Stimulated activated CD8-positive, alpha-beta memory T cell treated with anti-CD3 and anti-CD28 coated beads, Interleukin-12 subunit alpha, Interleukin-12 subunit beta, amount 100 ng/mL, for 1 hour (primary cell): ENCODE measurements around the gene CIDEB.

Experiments used
- DNase-seq: peaks from one replicate; pipeline ENCODE4 v3.0.0-alpha.2; 2020; ENCODE audit warnings: low read depth

CIDEB gene

DNA sequence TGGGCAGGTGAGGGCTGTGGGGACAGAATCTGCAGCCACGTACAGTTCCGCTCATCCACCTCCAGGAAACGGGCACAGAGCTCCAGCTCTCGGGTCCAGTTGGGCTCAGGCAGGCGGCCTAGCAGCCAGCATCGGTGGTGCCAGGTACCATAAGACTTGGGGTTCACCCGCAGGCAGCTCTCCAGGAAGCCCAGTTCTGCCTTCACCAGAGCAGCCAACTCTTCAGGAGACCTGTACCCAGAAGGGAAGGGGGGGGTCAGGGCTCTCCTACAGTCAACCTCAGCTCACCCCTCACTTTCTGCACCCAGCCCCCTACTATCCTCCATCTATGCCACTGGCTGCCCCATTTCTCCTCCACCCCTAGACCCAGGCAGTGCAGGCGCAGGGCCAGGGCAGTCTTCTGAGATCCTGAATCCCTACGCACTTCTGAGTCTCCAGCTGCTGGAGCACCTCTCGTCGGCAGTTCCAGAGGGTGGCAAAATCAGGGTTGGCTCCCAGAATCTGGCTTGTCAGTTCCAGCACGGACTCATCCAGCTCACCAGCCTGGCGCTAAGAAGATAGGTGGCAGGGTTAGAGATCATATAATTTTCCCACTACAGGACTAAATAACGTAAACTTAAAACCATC, 37.8 kb downstream of the CIDEB start:
- DNase-seq = no peak

DNA sequence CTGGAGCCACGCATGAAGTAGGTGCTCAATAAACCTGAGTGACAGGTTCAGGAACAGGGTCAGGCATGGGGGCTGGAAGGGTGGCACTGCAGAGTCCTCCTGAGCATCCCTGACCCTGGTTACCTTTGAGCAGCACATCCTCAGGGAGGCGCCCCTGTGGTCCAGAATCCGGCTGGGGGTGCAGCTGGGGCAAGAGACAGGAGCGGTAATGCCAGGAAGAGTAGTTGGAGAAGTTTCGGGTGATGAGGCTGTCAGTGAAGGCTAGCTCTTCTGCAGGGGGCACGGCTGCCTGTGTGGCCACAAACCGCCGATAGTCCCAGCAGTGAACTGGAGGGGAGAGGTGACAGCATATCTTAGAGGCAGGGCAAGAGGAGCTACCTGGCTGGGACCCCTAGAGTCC, 38.4 kb downstream of the CIDEB start:
- no peak for DNase-seq

DNA sequence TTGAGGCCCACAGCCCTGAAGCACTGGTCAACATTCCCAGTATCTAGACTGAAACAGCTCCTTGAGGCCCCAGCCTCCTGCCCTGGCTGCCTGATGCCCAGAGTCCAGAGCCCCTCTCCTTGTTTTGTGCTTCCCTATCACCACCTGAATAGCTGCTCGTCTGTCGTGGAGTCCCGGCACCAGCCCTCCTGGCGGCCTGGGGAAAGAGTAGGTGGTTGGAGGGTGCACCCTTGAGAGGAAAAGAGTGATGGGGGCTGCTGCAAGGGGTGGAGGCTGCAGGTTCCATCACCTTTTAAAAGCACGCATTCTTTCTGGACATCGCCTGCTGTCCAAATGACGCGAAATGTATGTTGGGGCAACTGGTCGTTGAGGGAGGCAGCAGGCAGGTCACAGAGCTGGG, 39.6 kb downstream of the CIDEB start:
- no peak for DNase-seq

DNA sequence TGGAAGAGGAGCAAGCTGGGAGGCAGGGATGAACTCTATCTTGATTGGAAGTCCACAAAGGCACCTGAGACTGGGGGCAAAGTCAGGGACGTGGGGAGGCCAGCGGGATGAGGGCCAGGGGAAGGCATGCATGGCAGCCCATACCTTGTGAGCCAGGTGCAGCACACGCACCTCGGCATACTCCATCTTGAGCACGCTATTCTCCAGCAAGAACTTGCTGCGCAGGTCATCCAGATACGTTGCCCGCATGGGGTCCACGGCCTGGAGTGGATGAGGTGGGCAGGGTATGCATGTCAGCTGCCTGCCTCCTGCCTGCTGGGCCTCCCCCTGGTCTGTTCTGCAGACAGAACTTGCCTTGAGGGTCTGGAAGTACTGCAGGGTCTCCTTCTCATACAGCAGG, 40.3 kb downstream of the CIDEB start:
- no peak for DNase-seq

DNA sequence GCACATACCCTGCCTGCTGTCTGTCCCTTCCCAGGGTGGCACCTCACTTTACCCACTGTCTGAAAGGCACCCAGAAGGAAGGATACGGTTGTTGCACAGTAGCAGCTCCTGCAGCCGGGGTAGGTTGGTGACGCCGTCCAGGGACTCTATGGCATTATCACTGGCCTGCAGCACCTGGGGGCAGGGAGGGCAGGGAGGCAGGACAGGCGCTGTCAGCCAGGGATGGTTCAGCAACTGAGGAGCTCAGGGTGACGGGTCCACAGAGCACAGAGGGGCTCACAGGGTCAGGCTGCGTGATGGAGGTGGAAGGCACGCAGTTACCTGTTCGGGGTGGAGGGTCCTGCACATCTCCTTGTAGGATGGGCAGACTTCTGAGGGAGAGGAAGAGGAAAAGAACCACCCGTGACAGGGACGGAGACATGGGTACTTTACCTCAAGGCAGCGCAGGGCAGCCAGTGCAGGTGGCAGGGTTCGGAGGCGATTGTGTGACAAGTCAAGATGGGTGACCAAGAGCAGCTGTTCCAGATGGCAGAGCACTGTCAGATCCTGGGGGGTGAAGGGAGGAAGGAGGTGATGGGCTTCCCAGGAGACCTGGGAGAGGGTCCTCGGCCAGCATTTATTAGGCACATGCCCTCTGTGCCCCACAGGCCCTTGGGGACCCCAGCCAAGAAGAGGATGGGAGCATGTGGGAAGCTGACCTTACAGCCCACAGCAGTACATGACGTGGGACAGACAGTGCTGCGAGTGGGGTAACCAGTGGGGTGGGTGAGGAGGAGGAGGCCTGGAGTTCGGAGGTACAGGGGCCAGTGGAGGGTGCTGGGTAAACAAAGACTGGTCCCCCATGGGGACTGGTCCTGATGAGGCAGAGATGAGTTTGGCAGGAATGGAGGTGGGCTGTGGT, 41.2 kb downstream of the CIDEB start:
- DNase-seq = no peak

DNA sequence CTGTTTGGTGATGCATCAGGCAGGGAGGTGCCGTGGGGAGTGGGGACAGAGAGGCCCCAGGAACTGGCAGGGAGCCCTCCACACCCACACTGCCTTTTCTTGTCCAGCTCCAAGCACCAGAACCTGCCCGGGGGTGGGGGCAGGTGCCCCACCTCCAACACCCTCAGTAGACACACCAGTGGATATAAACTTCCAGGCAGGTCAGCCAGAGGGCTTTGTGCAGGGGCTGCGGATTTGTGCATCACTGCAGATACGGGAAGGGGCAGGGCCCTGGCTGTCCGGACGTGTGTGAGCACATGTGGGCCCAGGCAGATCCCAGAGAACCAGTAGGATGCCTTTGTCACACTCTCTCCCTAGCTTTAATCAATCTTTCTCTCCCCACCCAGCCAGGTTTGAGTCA, 43.5 kb downstream of the CIDEB start:
- DNase-seq = no peak

DNA sequence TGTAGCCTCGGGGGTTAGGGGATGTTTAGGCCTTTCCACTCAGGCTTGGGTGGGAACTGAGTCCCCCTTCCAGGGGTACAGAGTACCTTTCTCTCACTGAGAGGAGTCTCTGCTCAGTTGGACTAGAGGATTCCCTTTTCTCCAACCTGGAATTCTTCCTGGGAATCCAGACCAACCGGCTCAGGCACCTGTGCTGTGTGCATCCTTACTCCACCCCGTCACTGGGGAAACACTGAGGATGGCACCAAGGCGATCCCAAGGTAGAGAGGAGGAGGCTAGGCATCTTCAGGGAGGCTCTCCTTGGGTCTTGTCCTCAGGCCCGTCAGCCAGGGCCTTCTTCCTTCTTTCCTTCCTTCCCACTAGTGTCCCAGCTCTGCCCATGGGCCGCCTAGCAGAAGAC, 43.9 kb downstream of the CIDEB start:
- DNase-seq = no peak

DNA sequence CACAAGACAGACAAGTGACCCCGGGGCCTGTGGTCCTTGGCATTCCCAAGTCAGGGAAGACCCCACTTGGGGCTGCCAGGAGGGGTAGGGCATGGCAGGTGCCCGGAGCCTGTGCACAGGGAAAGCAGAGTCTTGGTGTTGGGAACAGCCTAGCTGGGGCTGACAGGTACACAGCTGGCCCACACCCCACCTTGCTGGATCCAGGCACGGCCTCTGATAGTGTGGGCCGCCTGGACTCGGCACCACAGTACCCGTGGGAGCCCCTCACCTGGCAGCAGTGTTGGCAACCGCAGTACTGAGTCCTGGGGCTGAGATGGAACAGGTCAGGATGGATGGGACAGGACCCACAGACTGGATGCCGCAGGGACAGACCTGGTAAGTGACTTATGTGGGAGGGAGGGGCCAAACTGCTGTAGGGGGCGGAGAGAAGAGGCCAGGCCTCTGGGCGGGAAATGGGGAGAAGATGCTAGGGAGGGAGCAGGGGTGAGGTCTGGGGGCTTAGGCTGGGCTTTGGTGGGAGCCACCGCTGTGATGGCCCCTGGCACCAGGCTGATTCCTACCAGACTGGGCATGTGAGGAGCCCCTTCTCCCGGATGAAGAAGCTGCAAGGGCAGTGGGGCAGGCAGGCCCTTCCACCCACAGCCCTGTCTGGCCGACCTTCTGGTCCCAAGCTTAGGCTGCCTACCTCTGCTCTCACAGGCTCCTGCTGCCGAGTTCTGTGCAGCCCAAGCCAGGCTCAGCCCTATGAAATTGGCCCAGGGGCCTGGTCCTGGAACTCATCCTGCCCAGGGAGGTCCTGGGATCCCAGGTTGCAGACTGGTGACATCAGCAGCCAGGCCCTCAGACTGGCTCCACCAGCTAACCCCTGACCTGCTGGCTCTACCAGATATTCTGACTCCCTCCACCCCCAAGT, 44.7 kb downstream of the CIDEB start, which contains the start of gene TGM1:
TSS of gene TGM1 (minus strand) at position 357 of the 913 bp plus-strand sequence. CDS start 825 bp downstream, outside the sequence.
- DNase-seq = no peak

DNA sequence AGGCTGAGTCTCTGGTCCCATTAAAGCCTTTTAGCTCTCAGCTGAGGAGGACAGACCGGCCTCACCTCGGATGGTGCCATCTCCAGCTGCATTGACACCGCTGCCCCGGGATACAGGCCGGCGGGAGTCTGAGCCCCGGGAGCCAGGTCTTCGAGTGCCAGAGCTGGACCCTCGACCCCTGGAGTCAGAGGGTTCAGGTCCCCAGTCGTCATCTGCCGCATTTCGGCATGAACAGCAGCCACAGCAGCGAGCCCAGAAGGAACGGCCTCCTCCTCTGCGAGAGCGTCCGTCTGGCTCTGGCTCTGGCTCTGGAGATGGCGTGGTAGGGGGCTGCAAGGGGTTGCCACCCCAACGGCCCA, 45.8 kb downstream of the CIDEB start:
- DNase-seq = no peak

DNA sequence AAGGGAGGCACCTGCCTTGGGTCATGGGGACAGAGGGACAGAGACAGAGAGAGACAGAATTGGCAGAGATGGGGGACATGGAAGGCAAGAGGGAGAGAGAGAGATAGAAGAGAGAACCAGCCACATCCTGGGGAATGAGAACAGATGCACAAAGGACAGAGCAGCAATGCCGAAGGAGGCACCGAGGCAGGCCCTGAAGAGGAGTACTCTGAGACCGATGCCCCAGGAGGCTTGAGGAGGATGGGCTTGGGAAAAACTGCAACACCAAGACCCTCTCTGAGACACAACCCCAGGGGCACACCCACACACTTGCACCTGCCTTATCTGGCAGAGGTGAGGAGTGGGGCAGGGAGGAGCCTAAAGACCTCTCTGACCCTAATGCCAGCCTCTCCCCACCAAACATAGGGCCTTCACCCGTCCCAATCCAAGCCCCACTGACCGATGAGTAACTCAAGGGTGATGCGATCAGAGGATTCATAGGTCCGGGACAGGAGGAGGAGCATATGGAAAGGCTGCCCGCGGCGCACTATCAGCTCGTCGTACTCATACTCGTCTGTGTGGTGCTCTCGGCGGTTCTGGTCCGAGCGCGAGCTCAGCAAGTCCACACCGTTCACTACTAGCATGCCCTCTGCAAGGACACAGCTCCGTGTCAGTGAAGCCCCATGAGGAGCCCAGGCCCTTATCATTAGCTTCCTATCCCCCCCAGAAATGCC, 46.4 kb downstream of the CIDEB start:
- no peak for DNase-seq

DNA sequence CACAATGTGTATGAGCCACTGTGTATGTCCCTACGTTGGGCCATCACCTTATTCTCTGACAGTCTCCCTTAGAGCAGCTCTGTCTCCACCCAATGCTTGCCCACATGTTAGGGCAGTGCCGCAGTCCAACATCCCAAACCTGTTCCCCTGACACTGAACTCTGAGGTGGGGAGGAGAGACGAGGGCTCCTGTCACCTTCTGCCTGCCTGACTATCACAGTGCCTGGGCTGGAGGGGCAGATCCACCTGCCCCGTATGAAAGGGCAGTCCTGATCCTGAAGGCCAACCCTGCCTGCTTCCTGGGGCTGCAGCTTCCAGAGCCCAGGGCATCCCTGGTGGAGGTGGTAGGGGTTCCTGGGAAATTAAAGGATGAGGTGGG, 47.0 kb downstream of the CIDEB start:
- DNase-seq = no peak

DNA sequence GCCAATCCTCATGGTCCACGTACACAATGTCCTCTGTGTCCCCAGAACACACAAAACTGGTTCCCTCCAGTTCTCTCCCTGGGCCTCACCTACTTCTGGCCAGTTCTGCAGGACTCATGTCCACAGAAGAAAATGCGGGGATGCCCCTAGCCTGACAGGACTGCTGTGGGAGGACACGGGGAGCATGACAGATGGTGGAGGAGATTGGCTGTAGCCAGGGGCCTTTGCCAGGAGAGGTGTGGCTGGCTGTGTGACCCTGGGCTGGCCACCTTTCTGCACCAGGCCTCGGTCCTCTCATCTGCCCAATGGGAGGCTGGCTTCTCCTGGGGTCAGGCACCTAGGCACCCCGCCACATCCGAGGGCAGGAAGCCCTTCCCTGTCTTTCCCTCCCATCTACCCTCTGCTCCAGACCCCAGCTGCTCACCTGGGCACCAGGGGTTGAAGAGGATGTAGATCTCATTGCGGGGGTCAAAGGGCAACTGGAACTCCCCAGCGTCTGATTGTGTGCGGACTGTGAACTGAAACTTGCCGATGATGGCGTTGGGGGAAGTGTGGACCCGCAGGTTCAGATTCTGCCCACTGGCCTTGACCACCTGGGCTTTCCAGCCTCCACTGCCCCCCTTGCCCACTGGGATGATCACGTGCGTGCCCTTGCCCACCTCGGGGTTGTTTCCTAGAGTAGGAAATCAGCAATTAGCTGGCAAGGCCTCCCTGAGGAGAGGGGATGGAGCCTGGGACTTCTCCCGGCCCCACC, 47.6 kb downstream of the CIDEB start:
- no peak for DNase-seq

DNA sequence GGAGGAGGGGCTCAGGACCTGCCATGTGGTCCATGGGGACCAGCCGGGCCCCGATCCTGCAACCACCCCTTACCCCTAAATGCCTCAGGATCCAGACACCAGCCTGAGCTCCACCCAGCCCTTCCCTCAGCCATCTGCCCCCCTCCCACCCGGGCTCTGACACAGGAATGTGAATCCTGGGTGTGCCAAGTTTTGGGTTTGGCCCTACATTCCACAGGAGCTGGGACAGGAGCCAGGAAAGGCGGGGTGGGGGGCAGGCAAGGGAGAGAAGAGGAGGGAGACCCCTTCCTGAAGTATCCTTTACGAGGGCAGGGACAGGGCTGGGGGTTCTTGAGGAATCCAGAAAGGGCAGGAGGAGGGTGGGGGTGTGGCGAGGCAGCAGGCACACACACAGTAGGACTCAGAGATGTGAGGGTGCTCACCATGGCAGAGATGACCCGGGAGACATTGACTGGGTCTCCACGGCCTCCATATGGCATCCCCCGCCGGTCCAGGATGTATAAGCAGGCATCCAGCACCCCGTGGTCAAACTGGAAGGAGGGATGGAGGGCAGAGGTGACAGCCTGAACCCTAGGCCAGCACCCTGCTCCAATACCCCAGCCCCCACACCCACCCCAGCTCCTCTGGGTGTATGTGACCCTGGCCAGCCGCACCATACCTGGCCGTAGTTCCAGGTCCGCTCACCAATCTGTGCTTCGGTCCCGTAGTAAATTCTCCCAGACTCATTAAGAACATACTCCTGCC, 48.3 kb downstream of the CIDEB start:
- no peak for DNase-seq

DNA sequence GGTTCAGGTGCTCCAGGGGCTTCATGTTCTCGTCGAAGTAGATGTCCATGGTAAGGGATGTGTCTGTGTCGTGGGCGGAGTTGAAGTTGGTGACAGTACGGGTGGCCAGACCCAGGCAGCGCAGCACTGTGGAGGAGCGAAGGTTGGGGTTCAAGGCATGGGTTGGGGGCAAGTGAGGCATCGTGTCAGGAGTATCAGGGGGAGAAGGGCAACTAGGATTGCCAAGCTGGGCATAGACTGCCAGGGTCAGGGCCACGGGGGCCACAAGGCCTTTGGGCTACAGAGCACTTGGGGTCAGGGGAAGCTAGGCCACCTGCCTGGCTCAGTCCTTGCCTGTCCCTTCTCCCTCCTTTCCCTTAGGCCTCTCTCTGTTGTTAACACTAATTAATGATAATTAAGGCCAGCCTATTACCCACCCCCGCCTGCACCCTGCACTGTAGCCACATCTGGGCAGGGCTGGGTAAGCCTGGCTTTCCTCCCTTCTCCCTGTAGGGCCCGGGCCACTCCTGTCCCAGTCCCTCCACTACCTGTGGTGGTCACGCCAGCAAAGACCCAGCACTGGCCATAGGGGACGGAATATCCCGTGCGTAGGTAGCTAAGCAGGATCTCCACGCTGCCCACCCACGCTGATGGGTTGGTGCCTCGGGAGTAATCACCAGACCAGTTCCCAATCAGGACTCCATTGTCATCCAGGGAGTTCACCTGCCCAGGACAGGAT, 49.1 kb downstream of the CIDEB start:
- no peak for DNase-seq

DNA sequence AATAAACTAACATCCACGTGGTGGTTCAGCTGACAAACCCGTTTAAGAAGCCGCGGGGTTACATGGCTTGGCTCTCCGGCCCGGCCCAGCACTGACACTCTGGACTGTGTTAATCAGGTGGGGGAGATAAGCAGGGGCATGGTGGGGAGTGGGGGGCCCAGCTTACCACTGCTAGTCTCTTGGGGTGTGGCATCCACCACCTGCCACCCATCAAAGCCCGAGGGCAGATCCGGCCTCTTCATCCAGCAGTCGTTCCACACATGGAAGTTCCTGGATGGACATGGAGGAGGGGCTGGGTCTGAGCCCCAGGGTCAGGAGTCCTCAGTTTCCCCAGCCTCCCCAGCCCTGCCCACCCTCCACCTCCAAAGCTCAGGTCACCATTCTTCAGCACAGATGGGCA, 49.7 kb downstream of the CIDEB start:
- DNase-seq = no peak

DNA sequence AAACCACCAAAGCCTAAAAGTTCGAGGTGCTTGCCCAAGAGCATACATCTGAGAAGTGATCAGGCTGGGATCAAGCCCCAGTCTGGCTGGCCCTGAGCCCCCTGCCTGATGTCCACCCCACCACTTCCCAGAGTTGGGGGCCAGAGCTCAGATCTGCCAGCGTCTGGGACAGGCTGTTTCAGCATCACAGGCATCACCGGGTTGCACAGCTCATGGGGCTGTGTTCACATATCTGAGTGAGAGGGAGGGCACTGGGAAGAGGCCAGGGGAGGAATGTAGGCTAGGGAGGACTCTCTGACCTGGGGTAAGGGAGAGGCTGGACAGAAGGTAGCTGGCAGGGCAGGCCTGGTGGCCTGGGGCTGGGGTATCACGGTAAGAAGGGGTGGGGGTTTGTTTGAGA, 50.8 kb downstream of the CIDEB start:
- no peak for DNase-seq

DNA sequence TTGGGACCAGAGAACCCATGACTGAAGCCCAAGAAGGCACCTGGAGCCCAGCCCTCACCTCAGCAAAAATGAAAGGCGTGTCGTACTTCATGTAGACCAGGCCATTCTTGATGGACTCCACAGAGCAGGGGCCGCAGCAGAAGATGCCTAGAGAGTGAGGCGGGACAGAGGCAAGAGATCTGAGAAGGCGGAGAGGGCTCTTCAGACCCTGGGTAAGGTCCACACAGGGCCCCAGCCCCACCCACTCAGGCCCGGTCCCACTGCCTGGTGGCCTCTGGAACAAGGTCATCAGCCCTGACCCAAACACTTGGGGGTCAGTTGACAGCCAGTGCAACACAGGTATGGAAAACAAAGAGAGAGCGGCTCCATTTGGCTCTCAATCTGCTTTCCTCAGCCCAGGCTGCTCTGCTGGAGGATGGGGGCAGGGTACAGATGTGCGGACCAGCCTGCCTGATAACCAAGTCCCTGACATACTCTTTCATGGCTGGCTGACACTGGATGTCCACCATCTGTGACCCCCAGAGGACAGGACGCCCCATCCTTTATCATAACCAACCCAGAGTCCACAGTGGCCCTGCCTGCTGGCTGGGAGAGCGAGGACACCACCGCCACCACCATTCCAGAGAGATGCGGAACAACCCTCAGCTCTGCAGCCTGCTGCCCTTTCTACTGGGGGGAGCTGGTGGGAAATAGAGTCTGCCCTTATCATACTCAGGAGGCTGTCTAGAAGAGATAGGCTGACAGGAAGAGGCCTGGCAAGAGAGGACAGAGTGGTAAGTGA, 51.7 kb downstream of the CIDEB start:
- DNase-seq = no peak

DNA sequence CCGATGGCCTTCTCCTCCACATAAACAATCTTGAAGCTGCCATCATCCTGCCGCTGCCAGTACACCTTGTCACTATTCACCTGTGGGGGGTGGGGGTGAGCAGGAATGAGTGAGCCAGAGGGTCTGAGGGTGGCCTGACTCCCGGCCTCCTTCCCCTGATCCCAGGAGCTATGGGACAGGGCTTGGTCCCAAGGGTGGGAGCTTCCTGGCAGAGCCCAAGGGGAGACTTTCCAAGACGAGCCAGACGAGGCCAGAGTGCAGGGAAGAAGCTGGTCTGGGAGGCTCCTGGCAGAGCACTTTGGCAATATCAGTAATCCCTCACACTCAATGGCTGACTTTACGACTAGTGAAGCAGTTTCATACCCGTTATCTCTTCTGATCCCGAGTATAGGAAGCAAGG, 52.3 kb downstream of the CIDEB start:
- DNase-seq = no peak
